Endothelial cell of umbilical vein (primary cell): Measurements from ENCODE around the gene ATXN7L2. TPM values are rescaled to one million over a fixed set of nuclear protein-coding genes. Genes with fewer than 3 reads are reported as not detected.

Source experiments
- BruUV-seq: library from RNA; stranded (reverse); fragments of 400-500 nt; replicated peaks from 2 replicates; lab custom pipeline; 2021; lab: Mats Ljungman, UMichigan
- CTCF ChIA-PET: fragments of 300-600, 350-600 bp; sonication (Branson Sonifier 250); formaldehyde crosslinking; loops from one replicate; lab custom pipeline; 2021; ENCODE audit warnings: antibody characterized with exemption, inconsistent platforms; lab: Charles Lee
- POLR2A ChIA-PET: fragments of 300-600, 350-600 bp; sonication (Branson Sonifier 250); formaldehyde crosslinking; loops from one replicate; lab custom pipeline; 2021; ENCODE audit warnings: antibody characterized with exemption, inconsistent platforms; lab: Charles Lee
- DNase-seq: peaks from one replicate; pipeline ENCODE4 v3.0.0-alpha.2; 2011; ENCODE audit warnings: low read depth, low spot score
- FAIRE-seq: peaks from 2 replicates; lab custom pipeline; 2011; peaks lifted over from hg19 to GRCh38; lab: Jason Lieb, UNC
- H2AFZ ChIP-seq: 2 replicates; pipeline ENCODE4 v1.6.0; 2012; ENCODE audit warnings: low read depth, low read length, control low read depth, inconsistent platforms
- H3K27ac ChIP-seq: 2 replicates; pipeline ENCODE4 v1.5.1; 2011; ENCODE audit warnings: low read depth, mild to moderate bottlenecking, control low read depth, low read length, moderate library complexity; ENCODE audit not compliant: insufficient read depth
- H3K27me3 ChIP-seq, 2 experiments: 2 replicates each; pipeline versions ENCODE4 v1.6.0 to v1.6.1; 2011; ENCODE audit warnings: low read length in 2 of 2, mixed read lengths in 1 of 2; ENCODE audit not compliant: control insufficient read depth in 2 of 2, insufficient read depth in 2 of 2
- H3K36me3 ChIP-seq, 2 experiments: 2 replicates in 1 of 2; 3 replicates in 1 of 2; pipeline ENCODE4 v1.5.1; 2011; ENCODE audit warnings: low read length in 2 of 2, mild to moderate bottlenecking in 1 of 2, moderate library complexity in 1 of 2; ENCODE audit not compliant: control insufficient read depth in 2 of 2, insufficient read depth in 2 of 2; ENCODE audit errors: extremely low read depth in 1 of 2
- H3K4me1 ChIP-seq: 3 replicates; pipeline ENCODE4 v1.5.1; 2011; ENCODE audit warnings: mild to moderate bottlenecking, low read length; ENCODE audit not compliant: control insufficient read depth, insufficient read depth; ENCODE audit errors: extremely low read depth
- H3K4me2 ChIP-seq: 2 replicates; pipeline ENCODE4 v1.6.1; 2011; ENCODE audit warnings: low read length, control low read depth, mixed read lengths; ENCODE audit not compliant: insufficient read depth
- H3K4me3 ChIP-seq, 3 experiments: fragments of 200-600 bp in 1 of 3; sonication (generic), shearing (Covaris generic) in 1 of 3; replicated peaks in 1 of 3; 2 replicates each; pipeline ENCODE4 v1.5.1; 2011 to 2016; ENCODE audit warnings: control low read depth in 3 of 3, low read length in 3 of 3, mild to moderate bottlenecking in 2 of 3, inconsistent platforms in 1 of 3, low read depth in 1 of 3, moderate library complexity in 1 of 3; ENCODE audit not compliant: insufficient read depth in 1 of 3
- H3K79me2 ChIP-seq: 2 replicates; pipeline ENCODE4 v1.6.0; 2012; ENCODE audit warnings: low read length, inconsistent platforms; ENCODE audit not compliant: control insufficient read depth, insufficient read depth
- H3K9ac ChIP-seq: replicated peaks from 2 replicates; pipeline ENCODE3; 2011; ENCODE audit warnings: low read length, control low read depth; ENCODE audit not compliant: insufficient read depth; ENCODE audit errors: extremely low read depth
- H3K9me1 ChIP-seq: replicated peaks from 3 replicates; pipeline ENCODE4 v1.6.0; 2011; ENCODE audit warnings: mild to moderate bottlenecking, low read length; ENCODE audit not compliant: control insufficient read depth, insufficient read depth; ENCODE audit errors: extremely low read depth
- H3K9me3 ChIP-seq: replicated peaks from 2 replicates; pipeline ENCODE4 v1.5.1; 2012; ENCODE audit warnings: low read length, inconsistent platforms; ENCODE audit not compliant: control insufficient read depth, insufficient read depth
- H4K20me1 ChIP-seq: replicated peaks from 2 replicates; pipeline ENCODE3; 2011; ENCODE audit warnings: mild to moderate bottlenecking, low read length; ENCODE audit not compliant: control insufficient read depth, insufficient read depth; ENCODE audit errors: extremely low read depth
- CTCF ChIP-seq, 2 donors: IDR thresholded peaks; 1 replicate in 1 of 2; 2 replicates in 1 of 2; pipeline ENCODE4 v1.5.1; 2011; ENCODE audit warnings: low read length in 2 of 2, mild to moderate bottlenecking in 2 of 2, moderate library complexity in 2 of 2, control low read depth in 1 of 2, inconsistent platforms in 1 of 2, low read depth in 1 of 2; ENCODE audit not compliant: insufficient read depth in 1 of 2; ENCODE audit errors: extremely low read depth in 1 of 2
- EZH2 ChIP-seq: IDR thresholded peaks from 2 replicates; pipeline ENCODE4 v1.6.1; 2012; ENCODE audit warnings: borderline replicate concordance, low read depth, mild to moderate bottlenecking, moderate library complexity, low read length, inconsistent platforms; ENCODE audit not compliant: severe bottlenecking
- FOS ChIP-seq: IDR thresholded peaks from 2 replicates; pipeline ENCODE4 v1.6.1; 2011; ENCODE audit warnings: mild to moderate bottlenecking, low read length, moderate library complexity, borderline replicate concordance; ENCODE audit not compliant: insufficient read depth
- GATA2 ChIP-seq: IDR thresholded peaks from 2 replicates; pipeline ENCODE4 v1.7.0; 2011; ENCODE audit warnings: low read depth, mild to moderate bottlenecking, moderate library complexity, mixed read lengths, low read length; ENCODE audit not compliant: insufficient read length, insufficient read depth
- JUN ChIP-seq: IDR thresholded peaks from 2 replicates; pipeline ENCODE4 v1.6.1; 2011; ENCODE audit warnings: borderline replicate concordance, low read depth; ENCODE audit not compliant: insufficient read length, insufficient read depth
- MAX ChIP-seq: IDR thresholded peaks from 2 replicates; pipeline ENCODE4 v1.6.1; 2011; ENCODE audit not compliant: insufficient read depth, insufficient read length
- MYC ChIP-seq: IDR thresholded peaks from one replicate; pipeline ENCODE4 v1.6.1; 2011; ENCODE audit warnings: mild to moderate bottlenecking, low read depth, low read length
- POLR2A ChIP-seq: IDR thresholded peaks from 2 replicates; pipeline ENCODE4 v1.6.1; 2012; ENCODE audit warnings: low read depth, mild to moderate bottlenecking, control low read depth, low read length
- POLR2AphosphoS5 ChIP-seq: IDR thresholded peaks from 2 replicates; pipeline ENCODE4 v1.6.1; 2012; ENCODE audit warnings: low read depth, mild to moderate bottlenecking, control low read depth, low read length, moderate library complexity; ENCODE audit not compliant: insufficient read depth
- dilution Hi-C: fragments of 300-500 bp; cut with MboI; formaldehyde crosslinking; loops from one replicate; pipeline ENCODE4 v1.15.0; 2019; ENCODE audit warnings: low sequenced_read_pairs; ENCODE audit not compliant: extremely low pct_ligation_motif_present
- intact Hi-C: fragments of 100-400 bp; cut with micrococcal nuclease; formaldehyde crosslinking; loops from one replicate; pipeline ENCODE4 v1.10.0; 2022
- polyA plus RNA-seq, 4 experiments: library from polyadenylated mRNA; depleted of rRNA in 3 of 4; stranded (reverse) in 3 of 4; unstranded in 1 of 4; fragments of >200 nt; gene quantifications; 2 replicates each; pipeline versions ENCODE4 v1.2.1 to v1.2.3, GENCODE V29; 2011 to 2012; ENCODE audit warnings: missing spikeins in 1 of 4
- total RNA-seq: library from RNA; stranded (reverse); gene quantifications from 2 replicates; pipeline ENCODE4 v1.2.3, GENCODE V29; 2021

The ATXN7L2 gene
- total and polyA plus RNA-seq, 2 donors (not counting 3 experiments of a cell fraction or from before 2014, with no cell fraction given): 4.4 to 4.9 TPM

DNA sequence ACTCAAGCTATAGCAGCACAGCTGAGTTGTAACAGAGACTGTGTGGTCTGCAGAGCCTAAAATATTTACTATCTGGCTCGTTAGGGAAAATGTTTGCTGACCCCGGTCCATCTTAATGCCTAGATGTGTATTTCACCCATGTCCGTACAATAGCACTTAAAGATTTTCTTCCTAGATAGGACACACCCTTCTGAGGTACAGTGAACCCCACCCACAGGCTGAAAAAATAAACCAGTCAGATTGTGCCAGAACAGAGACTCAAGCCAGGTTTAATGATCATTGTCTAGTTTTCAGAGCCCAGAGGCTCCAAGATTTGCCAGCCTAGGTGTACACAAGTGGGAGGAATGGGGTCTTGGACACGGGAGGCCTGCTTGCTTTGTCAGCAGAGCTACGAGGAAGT lies 20.2 kb downstream of the ATXN7L2 start:
- Histone ChIP-seq H3K4me2 (no peak overlapping the region), H3K9me3 (no peaks in the 10 kb centered on the region), H3K4me3 (no peak overlapping the region), H3K27me3 (peaks cover 0 to 2% of the 10 kb centered on the region in 2 experiments), H3K9ac (no peak overlapping the region), H2AFZ (no peak overlapping the region), H4K20me1 (no peaks in the 10 kb centered on the region), H3K27ac (no peak overlapping the region), H3K9me1 (no peaks in the 10 kb centered on the region), H3K4me1 (peaks cover 4% of the 10 kb centered on the region), H3K36me3 (peaks cover 0 to 2% of the 10 kb centered on the region in 2 experiments), H3K79me2 (peaks cover 2% of the 10 kb centered on the region)
- DNase-seq: no peak
- ChIA-PET POLR2A (no interaction called here), CTCF (interaction anchor here (1.4 to 23.0 kb wide), 3 partner anchors 12 to 27 kb away, joined by 5 to 955 read pairs (median 6); partner anchors contain the start of gene GPR61)
- TF ChIP-seq JUN (no peak), MYC (no peak), POLR2AphosphoS5 (no peak), MAX (no peak), CTCF (IDR thresholded peaks at IDR 0.05; ENCODE audit: extremely low read depth in 1 of 2, insufficient read depth in 1 of 2, low read depth in 1 of 2, low read length in 2 of 2) (no peak), POLR2A (no peak), GATA2 (no peak), FOS (no peak), EZH2 (no peak)
- FAIRE-seq: no peak
- intact Hi-C loops: no loop called here
- BruUV-seq: no TSS peak
- dilution Hi-C loops: no loop called here
